Medulla oblongata (tissue), 1 donor: ENCODE measurements around the gene MPP3.
"Not testable (repeated sequence)": the region's sequence is repeated elsewhere in the genome, so short reads cannot be mapped to it uniquely, and the experiment has no call there.

ENCODE experiments used
- DNase-seq: peaks from one replicate; pipeline ENCODE4 v3.0.0-alpha.2; 2015; ENCODE audit errors: extremely low spot score

Gene MPP3

DNA sequence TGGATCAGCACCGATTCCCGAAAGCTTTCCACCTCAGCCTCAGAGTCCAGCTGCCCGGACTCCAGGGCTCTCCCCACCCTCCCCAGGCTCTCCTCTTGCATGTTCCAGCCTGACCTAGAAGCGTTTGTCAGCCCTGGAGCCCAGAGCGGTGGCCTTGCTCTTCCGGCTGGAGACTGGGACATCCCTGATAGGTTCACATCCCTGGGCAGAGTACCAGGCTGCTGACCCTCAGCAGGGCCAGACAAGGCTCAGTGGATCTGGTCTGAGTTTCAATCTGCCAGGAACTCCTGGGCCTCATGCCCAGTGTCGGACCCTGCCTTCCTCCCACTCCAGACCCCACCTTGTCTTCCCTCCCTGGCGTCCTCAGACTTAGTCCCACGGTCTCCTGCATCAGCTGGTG, 29.0 kb upstream of the MPP3 start:
- no peak for DNase-seq

DNA sequence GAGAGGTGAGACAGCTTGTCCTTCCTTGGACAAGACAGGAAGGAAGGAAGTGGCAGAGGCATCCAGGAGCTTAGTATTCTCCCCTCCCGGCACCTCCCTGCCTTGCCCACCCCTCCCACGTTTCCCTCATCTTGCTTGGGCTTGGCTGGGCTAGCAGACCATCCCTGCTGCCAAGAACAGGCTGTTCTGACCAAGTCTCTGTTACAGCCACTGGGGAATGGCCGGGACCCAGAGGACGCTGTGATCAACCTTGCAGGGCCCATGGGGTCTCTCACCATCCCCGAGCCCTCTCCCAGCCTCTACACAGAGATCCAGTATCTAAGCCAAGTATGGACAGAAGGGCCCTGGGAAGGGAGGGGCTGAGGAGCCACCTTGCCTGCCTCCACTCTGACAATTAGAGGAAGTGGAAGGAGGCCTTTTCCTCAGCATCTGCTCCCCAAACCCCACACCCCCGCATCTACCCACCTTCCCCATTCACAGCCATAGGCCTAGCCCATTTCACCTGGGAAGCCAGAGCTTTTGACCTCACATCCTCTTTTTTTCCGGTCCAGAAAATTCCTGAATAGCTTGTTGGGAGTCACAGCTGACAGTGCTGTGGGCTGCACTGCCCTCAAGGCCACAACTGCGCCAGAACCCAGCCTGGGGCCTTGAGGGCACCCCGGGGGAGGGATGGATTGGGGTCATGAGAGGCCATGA, 28.1 kb upstream of the MPP3 start:
- DNase-seq: peak; percentile 31

DNA sequence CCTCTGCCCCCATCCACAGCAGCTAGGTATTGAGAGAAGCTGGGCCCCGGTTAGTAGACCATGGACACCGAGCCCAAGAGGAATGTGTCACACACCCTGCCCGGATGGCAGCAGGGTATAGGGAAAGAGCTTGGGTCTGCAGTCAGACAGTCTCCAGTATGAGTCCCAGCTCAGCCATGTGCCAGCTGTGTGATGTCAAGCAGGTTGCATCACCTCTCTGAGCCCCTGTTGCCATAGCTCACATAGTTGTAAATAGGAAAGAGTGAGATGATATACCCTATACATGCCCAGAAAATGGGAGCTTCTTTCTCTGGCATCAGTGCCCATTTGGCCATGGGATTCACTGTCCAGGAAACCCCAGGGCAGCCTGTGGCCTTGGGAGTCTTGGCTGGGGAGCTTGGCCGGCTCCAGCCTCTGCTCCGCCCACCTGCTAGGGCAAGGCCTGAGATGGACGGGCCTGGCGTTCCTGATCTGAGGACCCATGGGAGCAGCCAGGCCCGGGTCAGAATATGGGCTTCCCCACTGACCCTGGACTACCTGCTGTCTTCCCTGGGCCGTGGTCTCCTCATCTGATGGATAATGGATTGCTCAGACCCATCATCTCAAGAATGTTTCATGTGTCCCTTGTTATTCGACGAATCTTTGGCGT, 27.3 kb upstream of the MPP3 start:
- DNase-seq: no peak

DNA sequence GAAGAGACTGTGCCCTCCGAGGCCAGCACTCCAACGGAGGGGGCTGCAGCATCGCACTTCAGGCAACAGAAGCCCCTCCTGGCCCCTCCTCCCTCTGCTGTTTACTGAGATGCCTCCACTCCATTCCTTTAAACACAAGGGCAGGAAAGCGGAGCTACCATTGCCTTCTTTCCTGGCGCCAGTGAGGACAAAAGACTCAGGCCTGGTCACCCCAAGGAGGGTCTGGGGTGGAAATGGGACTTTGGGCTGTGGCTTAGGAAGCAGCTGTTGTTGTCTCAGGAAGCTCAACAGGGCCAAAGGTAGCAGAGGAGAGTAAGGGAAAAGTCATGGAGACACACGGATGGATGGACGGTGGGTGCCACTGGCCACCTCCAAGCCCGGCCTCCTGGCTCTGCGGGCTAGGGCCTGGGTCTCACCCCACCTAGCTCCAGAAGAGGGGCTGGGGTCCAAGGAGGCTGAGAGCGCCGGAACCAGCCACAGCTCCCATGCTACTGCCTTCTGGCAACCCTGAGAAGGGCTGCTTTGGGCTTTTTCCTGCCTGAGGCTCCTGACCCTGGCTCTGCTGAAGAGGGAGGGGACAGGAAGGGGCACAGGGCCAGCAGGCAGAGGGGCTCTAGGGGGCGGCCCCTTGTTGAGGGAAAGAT, 25.1 kb upstream of the MPP3 start:
- no peak for DNase-seq

DNA sequence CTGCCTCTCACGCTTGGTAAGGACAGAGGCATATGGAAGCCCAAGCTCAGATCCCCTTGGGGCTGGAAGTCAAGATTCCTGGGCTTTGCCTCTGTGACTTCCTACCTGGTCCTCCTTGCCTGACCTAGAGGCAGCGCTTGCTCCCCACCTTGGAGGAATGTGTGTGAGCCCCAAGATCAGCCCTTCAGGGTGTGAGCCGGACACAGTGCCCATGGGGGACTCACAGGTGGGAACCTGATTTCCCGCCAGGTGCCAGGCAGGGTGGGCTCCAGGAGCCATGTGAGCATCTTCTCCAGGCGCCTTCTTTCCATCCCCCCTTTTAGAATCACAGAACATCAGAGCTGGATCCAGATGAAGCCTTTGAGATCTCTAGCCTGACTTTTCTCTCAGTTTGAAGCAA, 24.2 kb upstream of the MPP3 start:
- no peak for DNase-seq

DNA sequence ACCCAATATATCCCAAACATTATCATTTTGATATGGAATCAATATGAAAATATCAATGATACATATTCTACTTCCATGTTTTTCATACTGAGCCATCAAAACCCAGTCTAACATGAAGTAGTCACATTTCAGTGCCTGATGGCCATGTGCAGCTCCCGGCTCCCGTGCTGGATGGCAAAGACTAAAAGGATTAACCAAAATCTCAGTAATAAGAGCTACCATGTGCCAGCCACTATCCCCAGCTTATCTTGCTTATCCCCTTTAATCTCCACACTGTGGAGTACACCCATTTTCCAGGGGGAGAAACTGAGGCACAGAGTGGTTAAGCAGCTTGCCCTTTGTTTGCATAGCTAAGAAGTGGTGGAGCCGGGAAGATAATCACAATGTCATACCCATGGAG, 23.2 kb upstream of the MPP3 start:
- DNase-seq: no peak

DNA sequence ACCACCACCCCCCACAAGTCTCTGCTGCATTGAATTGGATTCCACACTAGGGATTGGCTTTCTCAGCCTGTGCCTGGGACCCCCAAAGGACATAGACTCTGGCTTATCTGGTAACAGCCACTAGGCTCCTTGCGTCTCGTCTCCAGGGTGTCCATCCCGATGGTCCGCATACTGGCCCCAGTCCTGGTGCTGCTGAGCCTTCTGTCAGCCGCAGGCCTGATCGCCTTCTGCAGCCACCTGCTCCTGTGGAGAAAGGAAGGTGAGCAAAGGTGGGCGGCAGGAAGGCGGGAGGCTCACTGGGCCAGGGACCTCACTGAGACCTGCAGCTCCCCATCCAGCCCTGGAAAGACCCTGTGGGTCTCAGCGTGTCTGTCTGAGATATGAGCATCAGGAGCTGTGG, 22.1 kb upstream of the MPP3 start:
- DNase-seq: no peak

DNA sequence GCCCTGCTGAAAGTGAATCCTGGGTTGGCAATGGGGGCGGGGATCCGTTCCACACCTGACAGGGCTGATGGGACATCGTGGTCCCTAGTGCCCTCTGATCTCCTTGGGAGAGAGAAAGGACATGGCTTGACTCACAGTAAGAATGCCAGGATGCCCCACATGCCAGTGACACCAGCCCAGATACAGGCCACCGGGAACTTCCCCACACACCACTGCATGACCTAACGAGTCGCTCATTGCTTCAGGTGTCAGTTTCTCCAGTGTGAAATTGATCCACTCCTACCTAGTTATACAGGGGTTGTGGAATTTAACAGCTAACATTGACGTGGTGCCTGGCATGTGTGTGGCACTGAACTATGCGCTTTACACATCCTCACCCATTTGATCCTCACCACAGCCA, 21.6 kb upstream of the MPP3 start:
- DNase-seq: no peak

DNA sequence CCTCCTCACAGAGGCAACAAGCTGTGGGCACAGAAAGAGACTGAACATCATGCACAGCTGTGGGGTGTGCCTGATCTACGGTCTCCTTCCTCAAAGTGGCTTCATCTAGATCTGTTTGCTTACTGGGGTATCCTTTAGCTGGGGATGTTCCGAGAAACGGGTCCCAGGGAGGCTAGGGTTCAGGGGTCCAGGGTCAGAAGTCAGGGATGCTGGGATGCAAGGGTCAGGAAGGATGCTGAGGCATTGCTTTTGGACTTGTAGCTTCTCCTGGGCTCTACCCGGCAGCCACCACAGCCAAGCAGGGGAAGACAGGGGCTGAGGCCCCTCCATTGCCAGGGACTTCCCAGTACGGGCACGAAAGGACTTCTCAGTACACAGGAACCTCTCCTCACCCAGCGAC, 20.6 kb upstream of the MPP3 start:
- no peak for DNase-seq

DNA sequence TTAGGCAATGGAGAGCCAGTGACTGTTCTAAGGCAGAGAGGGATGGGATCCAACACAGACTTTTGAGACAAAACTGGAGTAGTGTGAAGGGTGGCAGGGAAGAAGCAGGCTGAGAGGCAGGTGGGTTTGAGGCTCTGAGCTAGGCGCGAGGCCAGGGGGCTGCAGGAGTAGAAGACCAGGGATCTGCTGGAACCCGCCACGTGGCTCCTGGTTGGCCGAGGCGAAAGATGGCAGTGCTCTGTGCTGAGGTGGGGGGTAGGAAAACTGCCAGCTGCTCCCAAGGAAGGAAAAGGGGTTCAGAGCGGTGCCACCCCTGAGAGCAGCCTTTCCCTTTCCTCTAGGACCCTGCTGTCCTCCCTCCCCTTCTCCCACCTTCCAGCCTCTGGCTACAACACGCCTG, 19.6 kb upstream of the MPP3 start:
- no peak for DNase-seq

DNA sequence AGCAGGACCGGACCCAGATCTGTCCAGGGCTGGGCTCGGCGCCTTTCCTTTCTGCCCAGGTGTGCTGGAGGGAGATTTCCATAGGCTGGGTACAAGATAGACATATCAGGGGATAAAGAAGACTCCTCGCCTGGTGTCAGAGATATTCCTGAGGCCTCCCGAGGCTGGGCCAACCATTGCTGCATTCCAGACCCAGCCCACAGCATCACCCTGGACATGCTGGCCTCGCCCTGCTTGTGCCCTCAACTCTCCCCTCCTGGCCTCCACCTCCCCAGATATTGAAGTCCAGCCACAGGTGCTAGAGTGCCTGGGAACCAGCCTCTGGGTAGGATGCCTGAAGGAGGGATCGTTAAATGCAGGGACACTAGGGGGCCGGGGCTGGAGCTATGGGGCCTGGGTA, 16.2 kb upstream of the MPP3 start:
- no peak for DNase-seq

DNA sequence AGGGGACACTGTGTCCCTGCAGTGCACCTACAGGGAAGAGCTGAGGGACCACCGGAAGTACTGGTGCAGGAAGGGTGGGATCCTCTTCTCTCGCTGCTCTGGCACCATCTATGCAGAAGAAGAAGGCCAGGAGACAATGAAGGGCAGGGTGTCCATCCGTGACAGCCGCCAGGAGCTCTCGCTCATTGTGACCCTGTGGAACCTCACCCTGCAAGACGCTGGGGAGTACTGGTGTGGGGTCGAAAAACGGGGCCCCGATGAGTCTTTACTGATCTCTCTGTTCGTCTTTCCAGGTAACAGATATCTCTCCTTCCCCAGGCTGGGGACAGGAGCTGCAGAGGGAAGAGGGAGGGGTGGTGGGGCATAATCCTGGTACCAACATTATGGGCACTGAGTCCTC, 15.7 kb upstream of the MPP3 start:
- no peak for DNase-seq

DNA sequence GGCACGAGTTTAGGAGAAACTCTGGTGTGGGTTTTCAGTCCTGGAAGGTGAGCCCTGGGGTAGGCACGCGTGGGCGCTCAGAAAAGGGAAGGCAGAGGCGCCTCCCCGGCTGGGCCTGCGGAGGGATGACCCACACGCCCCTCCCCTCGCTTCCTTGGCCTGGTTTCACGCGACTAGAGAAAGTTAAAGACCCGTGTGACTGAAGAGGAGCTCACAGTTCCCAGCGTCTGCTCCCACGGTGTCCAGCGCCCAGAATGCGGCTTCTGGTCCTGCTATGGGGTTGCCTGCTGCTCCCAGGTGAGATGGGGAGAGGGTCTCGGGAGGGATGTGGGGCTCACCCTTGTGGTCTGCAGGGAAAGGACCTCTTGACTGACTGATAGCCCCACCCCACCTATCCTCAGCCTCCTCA, 14.0 kb upstream of the MPP3 start, which contains the start of gene CD300LG:
Gene CD300LG, plus strand, starts transcription at position 214 of the 409 bp plus-strand sequence. Its CDS starts 41 bp downstream, at position 255.
- DNase-seq: no peak

DNA sequence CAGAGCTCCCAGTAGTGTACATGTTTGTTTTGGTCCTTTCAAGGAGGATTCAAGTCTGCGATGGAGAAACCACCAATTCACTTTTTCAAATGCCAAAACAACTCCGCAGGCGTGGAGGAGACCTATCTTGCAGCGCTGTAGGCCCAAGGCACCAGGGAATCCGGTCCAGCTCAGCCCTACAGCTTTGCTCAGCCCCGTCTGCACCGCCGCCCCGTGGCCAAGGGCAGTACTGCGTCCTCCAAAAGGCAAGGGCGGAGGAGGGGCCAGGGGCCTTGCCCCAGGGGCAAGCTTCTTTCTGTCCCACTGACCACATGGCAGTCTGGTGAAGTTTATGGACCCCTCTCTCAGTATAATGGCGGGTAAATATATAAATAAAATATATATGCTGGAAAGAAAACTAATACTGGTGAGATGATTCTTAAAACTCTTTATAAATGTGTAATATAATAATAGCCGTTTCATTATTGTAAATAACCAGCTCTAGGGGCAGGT, 13.3 kb upstream of the MPP3 start:
- DNase-seq: peak; percentile 83

DNA sequence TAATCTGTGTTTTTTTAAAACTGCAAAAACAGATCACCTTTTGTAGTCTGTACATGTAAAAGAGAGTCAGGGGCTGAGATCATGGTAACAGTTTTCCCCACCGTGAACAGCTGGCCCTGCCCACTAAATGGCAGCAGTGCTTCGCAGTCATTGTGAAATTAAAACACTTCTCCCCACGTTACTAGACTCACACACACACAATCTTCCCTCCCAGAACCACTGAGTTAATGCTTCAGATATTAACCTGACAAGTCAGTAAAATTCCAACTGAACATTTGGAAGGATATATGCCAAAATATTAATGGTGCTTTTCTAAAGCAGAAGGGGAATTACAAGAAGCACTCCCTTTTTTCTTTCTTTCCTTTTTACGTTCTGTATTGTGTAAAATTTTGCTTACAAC, 12.8 kb upstream of the MPP3 start:
- no peak for DNase-seq

DNA sequence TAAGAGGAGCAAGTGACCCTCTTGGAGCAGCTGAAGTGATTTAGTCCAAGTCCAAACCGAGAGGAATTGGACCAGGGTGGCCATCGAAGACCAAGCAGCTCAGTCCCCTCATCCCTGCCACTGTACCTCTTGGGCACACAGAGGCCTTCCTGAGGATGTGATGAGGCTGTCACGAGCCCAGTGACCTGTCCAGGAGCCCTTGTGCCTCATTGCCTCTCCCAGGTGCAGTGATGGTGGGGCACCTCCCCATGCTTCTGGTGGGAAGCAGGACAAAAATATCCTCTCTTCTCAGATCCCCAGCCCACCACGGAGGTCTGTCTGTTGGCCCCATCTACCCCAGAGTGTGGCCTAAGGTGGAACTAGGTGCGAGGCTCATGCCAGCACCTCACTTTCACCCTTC, 11.3 kb upstream of the MPP3 start:
- DNase-seq: no peak

DNA sequence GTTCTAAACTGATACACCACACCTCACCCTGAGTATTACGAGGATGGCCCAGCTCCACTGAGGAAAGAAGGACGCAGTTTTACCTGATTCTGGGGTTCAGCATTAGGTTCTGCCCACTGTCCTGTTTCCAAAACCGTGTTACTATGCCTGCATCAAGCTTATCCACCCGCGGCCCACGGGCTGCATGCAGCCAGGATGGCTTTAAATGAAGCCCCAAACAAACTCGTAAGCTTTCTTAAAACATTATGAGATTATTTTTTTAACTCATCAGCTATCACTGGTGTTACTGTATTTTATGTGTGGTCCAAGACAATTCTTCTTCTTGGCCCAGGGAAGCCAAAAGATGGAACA, 10.0 kb upstream of the MPP3 start:
- DNase-seq: no peak

DNA sequence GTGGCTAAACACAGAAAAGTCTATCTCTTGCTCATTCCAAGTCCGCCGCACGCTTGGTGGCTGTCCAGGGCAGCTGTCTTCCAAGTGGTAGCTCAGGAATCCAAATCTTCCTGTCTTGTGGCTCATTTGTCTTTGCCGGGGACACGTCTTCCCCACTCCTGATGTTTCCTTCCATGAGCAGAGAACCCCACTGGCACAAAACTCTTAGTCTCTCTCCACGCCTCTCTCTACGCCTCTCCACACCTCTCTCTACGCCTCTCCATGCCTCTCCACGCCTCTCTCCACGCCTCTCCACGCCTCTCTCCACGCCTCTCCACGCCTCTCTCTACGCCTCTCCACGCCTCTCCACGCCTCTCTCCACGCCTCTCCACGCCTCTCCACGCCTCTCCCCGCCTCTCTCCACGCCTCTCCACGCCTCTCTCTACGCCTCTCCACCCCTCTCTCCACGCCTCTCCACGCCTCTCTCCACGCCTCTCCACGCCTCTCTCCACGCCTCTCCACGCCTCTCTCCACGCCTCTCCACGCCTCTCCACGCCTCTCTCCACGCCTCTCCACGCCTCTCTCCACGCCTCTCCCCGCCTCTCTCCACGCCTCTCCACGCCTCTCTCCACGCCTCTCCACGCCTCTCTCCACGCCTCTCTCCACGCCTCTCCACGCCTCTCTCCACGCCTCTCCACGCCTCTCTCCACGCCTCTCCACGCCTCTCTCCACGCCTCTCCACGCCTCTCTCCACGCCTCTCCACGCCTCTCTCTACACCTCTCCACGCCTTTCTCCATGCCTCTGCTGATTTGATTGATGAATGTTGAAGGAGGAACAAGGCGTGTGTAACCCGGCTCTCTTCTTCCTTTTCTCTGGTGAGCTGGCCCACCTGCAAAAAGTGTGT, 9.4 kb upstream of the MPP3 start:
- DNase-seq: not testable (repeated sequence)

DNA sequence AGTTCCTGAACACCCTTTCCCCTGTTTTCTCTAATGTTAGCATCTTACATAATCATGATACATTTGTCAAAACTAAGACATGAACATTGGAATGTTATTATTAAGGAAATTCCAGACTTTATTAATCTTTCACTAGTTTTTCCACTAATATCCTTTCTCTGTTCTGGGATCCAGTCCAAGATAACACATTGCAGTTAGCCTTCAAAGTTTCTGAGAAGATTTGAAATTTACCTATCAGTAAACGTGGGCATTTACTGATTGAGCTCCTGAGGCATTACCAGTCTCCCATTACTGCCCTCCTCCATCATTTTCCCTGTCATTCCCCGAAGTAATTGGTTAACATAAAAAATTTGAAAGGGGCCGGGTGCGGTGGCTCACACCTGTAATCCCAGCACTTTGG, 8.3 kb upstream of the MPP3 start:
- DNase-seq: no peak

DNA sequence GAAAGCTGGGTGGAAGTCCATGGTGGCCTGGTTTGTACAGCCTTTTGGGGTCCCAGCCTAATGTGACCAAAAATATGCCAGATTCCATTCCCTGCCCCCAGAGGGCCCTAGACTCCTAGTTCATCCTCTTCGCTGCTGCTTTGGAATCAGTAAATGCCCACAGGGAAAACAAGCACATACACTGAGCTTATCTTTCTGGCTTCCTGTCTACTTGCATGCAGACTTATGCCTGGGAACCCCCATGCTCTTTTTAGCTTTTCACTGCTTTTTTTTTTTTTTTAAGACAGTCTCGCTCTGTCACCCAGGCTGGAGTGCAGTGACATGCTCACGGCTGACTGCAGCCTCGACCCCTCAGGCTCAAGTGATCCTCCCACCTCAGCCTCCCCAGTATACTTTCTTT, 7.9 kb upstream of the MPP3 start:
- DNase-seq: no peak

DNA sequence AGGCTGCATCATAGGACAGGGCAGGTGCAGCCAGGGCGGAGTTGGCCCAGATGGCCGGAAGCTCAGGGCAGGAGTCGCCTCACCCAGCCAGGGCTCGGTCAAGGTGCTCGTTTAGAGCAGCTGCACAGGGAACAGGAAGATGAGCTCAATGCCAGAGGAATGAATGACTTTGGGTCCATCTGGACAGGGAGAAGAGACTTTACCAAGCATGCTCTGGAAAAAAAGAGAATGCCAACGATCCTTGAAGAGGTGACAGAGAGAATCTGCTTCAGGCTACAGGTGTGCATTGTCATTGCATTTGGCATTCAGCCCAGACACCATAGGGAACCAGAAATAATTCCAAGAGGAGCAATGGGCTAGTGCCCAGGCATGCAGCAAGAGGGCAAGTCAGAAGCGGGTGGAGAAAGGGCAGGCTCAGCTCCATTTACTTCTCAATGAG, 6.7 kb upstream of the MPP3 start:
- no peak for DNase-seq

DNA sequence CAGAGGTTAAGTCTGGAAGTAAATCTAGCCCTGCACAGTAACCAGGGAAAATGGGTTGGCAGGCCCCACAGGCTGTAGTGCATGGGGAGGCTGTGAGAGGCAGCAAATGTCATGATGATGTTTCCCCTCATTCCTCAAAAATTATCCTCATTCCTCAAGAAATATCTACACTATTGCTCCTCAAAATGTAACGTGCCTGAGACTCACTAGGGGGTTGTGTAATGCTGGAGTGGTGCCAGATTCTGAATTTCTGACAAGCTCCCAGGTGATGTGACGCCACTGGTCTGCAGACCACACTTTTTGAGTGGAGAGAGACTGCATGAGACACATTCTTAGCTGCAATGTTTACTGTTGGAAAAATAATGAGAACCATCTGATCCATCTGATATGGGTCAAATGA, 1.2 kb upstream of the MPP3 start:
- no peak for DNase-seq
